Neural crest cell (in vitro differentiated cells): ENCODE results near the gene PAX5. TPM values are rescaled to one million over a fixed set of nuclear protein-coding genes. Genes with fewer than 3 reads are reported as not detected.

Source experiments
- DNase-seq: peaks from one replicate; pipeline ENCODE4 v3.0.0; 2021; ENCODE audit warnings: low read depth, mixed read lengths, low spot score
- H3K27ac Mint-ChIP-seq: one replicate; pipeline ENCODE4 v1.8.0; 2021; ENCODE audit warnings: mild to moderate bottlenecking, mixed read lengths; ENCODE audit not compliant: unreplicated experiment
- H3K27me3 Mint-ChIP-seq: 2 replicates; pipeline ENCODE4 v1.8.0; 2021; ENCODE audit warnings: low read depth, mild to moderate bottlenecking, mixed read lengths
- H3K36me3 Mint-ChIP-seq: 2 replicates; pipeline ENCODE4 v1.8.0; 2021; ENCODE audit warnings: low read depth, mild to moderate bottlenecking, mixed read lengths
- H3K4me1 Mint-ChIP-seq: 2 replicates; pipeline ENCODE4 v1.8.0; 2021; ENCODE audit warnings: mixed read lengths
- H3K4me3 Mint-ChIP-seq: one replicate; pipeline ENCODE4 v1.8.0; 2021; ENCODE audit warnings: mild to moderate bottlenecking, mixed read lengths
- H3K9me3 Mint-ChIP-seq: 2 replicates; pipeline ENCODE4 v1.8.0; 2021; ENCODE audit warnings: mixed read lengths
- total RNA-seq: library from RNA; stranded (reverse); gene quantifications from 2 replicates; pipeline ENCODE4 v1.2.1, GENCODE V29; 2021
- TF ChIP-seq, protein P1 (sequence below): fragments of 200-600 bp; sonication (generic); conservative IDR thresholded peaks from 2 replicates; pipeline ENCODE4 v1.5.0; 2021; ENCODE audit warnings: antibody characterized with exemption, mild to moderate bottlenecking

Gene PAX5
- total RNA-seq, 1 donor from 2014 or later, result 19.5 TPM

DNA sequence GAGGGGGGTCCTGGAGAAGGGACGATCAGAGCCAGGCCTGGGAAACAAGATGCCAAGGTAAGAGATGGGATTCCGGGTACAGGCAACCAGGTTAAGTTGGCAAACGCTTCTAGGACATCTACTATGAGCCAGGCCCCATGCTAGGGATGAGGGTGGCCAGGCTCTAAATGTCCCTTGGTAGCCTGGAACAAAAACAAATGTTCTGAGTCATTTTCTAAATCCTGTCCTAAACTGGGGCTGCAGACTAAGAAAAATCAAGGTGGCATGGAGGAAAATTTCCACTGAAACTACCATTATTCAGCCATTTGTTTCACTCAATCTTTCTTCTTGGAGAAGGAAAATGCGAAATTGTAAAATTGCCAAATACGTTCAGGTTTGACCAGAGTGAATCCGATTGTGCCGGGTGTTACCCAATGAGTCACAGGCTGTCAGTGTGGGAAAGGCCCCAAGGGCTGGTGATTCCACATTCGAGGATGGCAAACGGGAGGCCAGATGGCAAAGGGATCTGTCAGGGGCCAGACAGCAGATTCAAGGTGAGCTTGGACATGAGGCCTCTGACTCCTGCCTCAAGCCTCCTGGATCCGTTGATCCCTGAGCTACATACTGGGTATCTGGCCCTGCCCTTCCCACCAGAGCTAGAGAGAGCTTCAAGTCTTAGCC is 57.6 kb downstream of the PAX5 start:
- peaks cover 14% of the 10 kb centered on the region for H3K27me3 Mint-ChIP-seq
- H3K4me3 Mint-ChIP-seq, result no peak overlapping the region
- H3K27ac Mint-ChIP-seq, result no peak overlapping the region
- H3K9me3 Mint-ChIP-seq, result no peaks in the 10 kb centered on the region
- H3K4me1 Mint-ChIP-seq, result no peaks in the 10 kb centered on the region
- no peak for DNase-seq
- H3K36me3 Mint-ChIP-seq, result no peaks in the 10 kb centered on the region
- TF ChIP-seq, protein P1, sequence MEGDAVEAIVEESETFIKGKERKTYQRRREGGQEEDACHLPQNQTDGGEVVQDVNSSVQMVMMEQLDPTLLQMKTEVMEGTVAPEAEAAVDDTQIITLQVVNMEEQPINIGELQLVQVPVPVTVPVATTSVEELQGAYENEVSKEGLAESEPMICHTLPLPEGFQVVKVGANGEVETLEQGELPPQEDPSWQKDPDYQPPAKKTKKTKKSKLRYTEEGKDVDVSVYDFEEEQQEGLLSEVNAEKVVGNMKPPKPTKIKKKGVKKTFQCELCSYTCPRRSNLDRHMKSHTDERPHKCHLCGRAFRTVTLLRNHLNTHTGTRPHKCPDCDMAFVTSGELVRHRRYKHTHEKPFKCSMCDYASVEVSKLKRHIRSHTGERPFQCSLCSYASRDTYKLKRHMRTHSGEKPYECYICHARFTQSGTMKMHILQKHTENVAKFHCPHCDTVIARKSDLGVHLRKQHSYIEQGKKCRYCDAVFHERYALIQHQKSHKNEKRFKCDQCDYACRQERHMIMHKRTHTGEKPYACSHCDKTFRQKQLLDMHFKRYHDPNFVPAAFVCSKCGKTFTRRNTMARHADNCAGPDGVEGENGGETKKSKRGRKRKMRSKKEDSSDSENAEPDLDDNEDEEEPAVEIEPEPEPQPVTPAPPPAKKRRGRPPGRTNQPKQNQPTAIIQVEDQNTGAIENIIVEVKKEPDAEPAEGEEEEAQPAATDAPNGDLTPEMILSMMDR, result no peak

DNA sequence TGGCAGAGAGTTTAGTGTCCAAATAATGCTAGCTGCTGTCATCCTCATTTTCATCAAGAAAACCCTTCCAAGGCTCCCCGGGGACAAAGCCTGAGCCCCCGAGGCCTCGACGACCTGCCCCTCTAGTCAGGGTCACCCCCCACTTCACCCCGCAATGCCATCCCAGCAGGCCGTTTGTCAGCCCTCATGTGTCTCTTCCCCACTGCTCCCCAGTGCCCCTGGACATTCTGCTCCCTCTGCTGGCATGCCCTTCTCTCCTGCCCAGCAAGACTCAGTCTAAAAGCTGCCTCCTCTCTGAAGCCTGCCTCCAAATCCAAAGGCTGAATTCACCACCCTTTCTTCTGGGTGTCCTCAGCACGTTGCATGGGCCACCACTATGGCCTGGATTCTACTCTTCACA is 59.3 kb downstream of the PAX5 start:
- no peak for DNase-seq
- H3K4me1 Mint-ChIP-seq, result no peaks in the 10 kb centered on the region
- TF ChIP-seq, protein P1, result no peak
- H3K27ac Mint-ChIP-seq, result no peak overlapping the region
- H3K4me3 Mint-ChIP-seq, result no peak overlapping the region
- no peaks in the 10 kb centered on the region for H3K36me3 Mint-ChIP-seq
- H3K9me3 Mint-ChIP-seq, result no peaks in the 10 kb centered on the region
- peaks cover 14% of the 10 kb centered on the region for H3K27me3 Mint-ChIP-seq

DNA sequence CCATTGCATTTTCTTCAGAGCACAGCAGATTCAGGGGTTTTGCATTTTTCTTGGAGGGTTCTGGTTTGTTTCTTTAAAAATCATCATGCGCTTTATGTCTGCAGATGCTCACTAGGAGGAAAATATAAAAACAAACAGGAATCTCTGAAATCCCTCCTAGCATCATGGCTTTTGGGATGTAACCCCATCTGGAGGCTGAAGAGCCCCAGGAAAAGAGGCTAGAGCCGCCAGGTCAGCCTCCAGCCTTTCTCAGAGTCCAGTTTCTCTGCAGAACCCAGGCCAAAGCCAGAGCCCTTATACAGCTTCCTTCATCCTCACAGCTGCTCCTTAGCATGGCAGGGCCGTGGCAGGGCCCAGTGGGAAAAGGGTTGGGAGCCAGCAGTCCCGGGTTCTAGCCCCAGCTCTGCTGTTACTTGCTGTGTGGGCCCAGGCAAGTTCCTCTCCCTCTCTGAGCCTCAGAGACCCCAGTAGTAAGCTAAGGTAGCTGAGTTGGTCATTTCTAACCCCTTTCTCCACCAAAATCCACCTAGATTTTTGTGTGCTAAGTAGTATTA is 62.1 kb downstream of the PAX5 start:
- H3K4me3 Mint-ChIP-seq, result no peak overlapping the region
- DNase-seq, result no peak

DNA sequence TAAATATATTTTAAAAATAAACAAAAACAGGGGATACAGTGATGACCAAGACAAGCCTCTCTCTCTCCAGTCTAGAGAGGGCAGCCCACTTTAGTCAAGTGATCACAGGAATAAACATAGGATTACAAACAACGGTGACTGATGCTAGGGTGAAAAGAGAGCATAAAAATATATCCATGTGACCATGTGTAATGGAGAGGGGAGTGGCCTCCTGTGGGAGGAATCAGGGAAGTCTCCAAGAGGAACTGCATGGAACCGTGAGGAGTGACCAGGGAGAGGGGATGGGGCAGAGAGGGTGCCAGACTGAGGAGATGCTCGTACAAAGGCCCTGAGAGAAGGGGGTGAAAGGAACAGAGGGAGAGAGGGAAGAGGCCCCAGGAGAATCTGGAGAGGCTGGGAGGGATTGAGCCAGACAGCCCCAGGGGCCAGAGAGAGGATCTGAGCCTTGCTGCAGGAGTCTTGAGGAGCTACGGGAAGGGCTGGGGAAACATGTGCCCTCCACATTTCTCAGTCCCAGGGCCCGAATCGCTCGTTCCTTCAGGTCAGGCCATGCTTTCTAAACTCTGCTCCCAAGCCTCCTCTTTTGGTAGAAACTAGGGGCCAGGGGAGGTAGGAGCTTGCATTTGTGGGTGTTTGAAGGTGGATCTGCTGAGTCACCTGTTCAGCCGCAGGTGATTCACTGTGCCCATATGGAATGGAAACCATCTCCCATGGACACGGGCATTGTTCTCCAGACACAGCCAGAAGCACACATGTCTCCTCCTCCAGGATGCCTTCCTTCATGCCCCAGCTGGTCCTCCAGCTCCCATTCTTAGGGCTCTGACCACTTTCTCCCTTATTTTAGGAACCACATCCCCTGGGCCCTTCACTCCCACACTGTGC is 63.8 kb downstream of the PAX5 start:
- TF ChIP-seq, protein P1, result no peak
- no peak for DNase-seq
- Mint-ChIP-seq H3K27ac (no peak overlapping the region), H3K36me3 (no peaks in the 10 kb centered on the region), H3K4me1 (no peaks in the 10 kb centered on the region), H3K9me3 (no peaks in the 10 kb centered on the region), H3K27me3 (no peaks in the 10 kb centered on the region), H3K4me3 (no peak overlapping the region)

More for the DNA sequence above, 62.1 kb downstream of the PAX5 start:
- Mint-ChIP-seq H3K36me3 (no peaks in the 10 kb centered on the region), H3K9me3 (no peaks in the 10 kb centered on the region), H3K27me3 (peaks cover 8% of the 10 kb centered on the region), H3K27ac (no peak overlapping the region), H3K4me1 (no peaks in the 10 kb centered on the region)
- TF ChIP-seq, protein P1, result no peak

DNA sequence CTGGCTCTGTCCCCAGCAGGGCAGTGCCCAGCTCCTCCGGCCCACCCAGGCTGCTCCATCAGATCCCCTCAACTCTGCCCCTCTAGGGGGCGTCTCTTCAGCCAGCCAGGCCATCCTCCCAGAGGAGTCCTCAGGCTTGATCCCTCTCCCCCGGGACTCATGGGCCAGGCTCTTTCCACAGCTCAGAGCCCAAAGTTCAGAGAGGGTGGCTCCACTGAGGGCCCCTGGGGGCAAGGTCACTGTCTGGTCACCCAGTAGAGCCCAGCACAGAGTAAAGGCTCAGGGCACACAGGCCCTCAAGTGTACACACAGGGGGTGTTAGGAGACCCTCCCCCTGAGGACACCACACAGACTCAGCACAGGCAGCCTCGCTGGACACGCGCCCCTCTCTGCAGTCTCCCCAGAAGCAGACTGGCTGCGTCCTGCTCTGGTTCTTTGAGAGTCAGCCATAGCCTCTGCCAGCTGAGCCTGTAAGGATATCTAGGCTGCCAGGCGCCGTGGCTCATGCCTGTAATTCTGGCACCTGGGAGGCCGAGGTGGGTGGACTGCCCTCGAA is 64.8 kb downstream of the PAX5 start:
- Mint-ChIP-seq H3K27ac (peak overlapping the region; percentile 6), H3K9me3 (no peaks in the 10 kb centered on the region), H3K27me3 (no peaks in the 10 kb centered on the region)

More for the DNA sequence above, 64.8 kb downstream of the PAX5 start:
- no peak overlapping the region for H3K4me3 Mint-ChIP-seq
- no peak for DNase-seq
- H3K36me3 Mint-ChIP-seq, result no peaks in the 10 kb centered on the region
- H3K4me1 Mint-ChIP-seq, result no peaks in the 10 kb centered on the region
- TF ChIP-seq, protein P1, result no peak
